Erythroblast (primary cell): ENCODE measurements around the gene ABCB9.

Experiments
- GATA1 ChIP-seq: IDR thresholded peaks from 2 replicates; pipeline ENCODE4 v1.6.1; 2011; ENCODE audit warnings: low read depth, mild to moderate bottlenecking, control low read depth, low read length, moderate library complexity
- POLR2A ChIP-seq: IDR thresholded peaks from 2 replicates; pipeline ENCODE4 v1.6.1; 2011; ENCODE audit warnings: mild to moderate bottlenecking, low read length

GRCh38 chr12:122928404-122929147 lies 37.7 kb downstream of the ABCB9 start:
- no peak for TF ChIP-seq POLR2A
- TF ChIP-seq GATA1: no peak
